ENCODE results near the gene SUMO1. TPM values are rescaled to one million over a fixed set of nuclear protein-coding genes. Genes with fewer than 3 reads are reported as not detected.

SUMO1 gene
- total RNA-seq, 4 donors from 2014 or later = 29.6 to 46.3 (median 35.1) TPM

GRCh38 chr2:202269585-202269984 lies 31.2 kb upstream of the SUMO1 start:
- no peak for TF ChIP-seq CTCF (IDR thresholded peaks at IDR 0.05)
- no peak for TF ChIP-seq POLR2A (IDR thresholded peaks at IDR 0.05)
- no peak overlapping the region for H3K4me3 ChIP-seq (ENCODE audit: low read depth, poor library complexity, severe bottlenecking)
- no peak for DNase-seq (ENCODE audit: low spot score in 2 of 2)
- intact Hi-C loops (cut with DNase I; ENCODE audit: low total_unique reads) = loop anchor here (5.0 kb wide), 1 partner anchor 187 kb away; no protein-coding TSS in a partner anchor
- WGBS, 2 donors = 69 to 73% methylated on average over 9 of the region's 9 CpGs

GRCh38 chr2:202267495-202267894 lies 29.1 kb upstream of the SUMO1 start:
- WGBS, 2 donors = 17 to 21% methylated on average over 9 of the region's 9 CpGs
- DNase-seq (ENCODE audit: low spot score in 2 of 2) = no peak

GRCh38 chr2:202265467-202266277 lies 27.3 kb upstream of the SUMO1 start, which contains the start of gene NOP58:
Gene NOP58, plus strand, starts transcription at chr2:202265763. Its CDS starts 179 bp downstream, at chr2:202265942.
- peak within 1 kb of the TSS; percentile 83 for H3K4me3 ChIP-seq (ENCODE audit: low read depth, poor library complexity, severe bottlenecking)
- intact Hi-C loops (cut with DNase I; ENCODE audit: low total_unique reads) = loop anchor here (5.0 kb wide), 1 partner anchor 183 kb away; no protein-coding TSS in a partner anchor
- 0 to 1% methylated on average over 54 of the region's 54 CpGs for WGBS, 2 donors
- TF ChIP-seq POLR2A (IDR thresholded peaks at IDR 0.05) (peak in 1 of 2 donors; percentile 90), CTCF (IDR thresholded peaks at IDR 0.05) (no peak)
- DNase-seq (ENCODE audit: low spot score in 2 of 2) = peak; percentile 94 to 98

More at GRCh38 chr2:202267495-202267894, 29.1 kb upstream of the SUMO1 start:
- intact Hi-C loops (cut with DNase I; ENCODE audit: low total_unique reads) = loop anchor here (5.0 kb wide), 1 partner anchor 185 kb away; no protein-coding TSS in a partner anchor
- no peak for TF ChIP-seq POLR2A (IDR thresholded peaks at IDR 0.05)
- no peak for TF ChIP-seq CTCF (IDR thresholded peaks at IDR 0.05)
- no peak overlapping the region for H3K4me3 ChIP-seq (ENCODE audit: low read depth, poor library complexity, severe bottlenecking)

- H3K4me3 ChIP-seq (ENCODE audit: low read depth, poor library complexity, severe bottlenecking) = no peak overlapping the region
- TF ChIP-seq POLR2A (IDR thresholded peaks at IDR 0.05) = no peak
- no peak for TF ChIP-seq CTCF (IDR thresholded peaks at IDR 0.05)
- 71 to 78% methylated on average over 4 of the region's 4 CpGs for WGBS, 2 donors
- intact Hi-C loops (cut with DNase I; ENCODE audit: low total_unique reads) = no loop called here
- DNase-seq (ENCODE audit: low spot score in 2 of 2) = no peak
Observed at GRCh38 chr2:202261531-202261930, 23.1 kb upstream of the SUMO1 start.

- no peak overlapping the region for H3K4me3 ChIP-seq (ENCODE audit: low read depth, poor library complexity, severe bottlenecking)
- no peak for DNase-seq (ENCODE audit: low spot score in 2 of 2)
- WGBS, 2 donors = 76 to 84% methylated on average over 5 of the region's 5 CpGs
- TF ChIP-seq CTCF (IDR thresholded peaks at IDR 0.05) (no peak), POLR2A (IDR thresholded peaks at IDR 0.05) (no peak)
- intact Hi-C loops (cut with DNase I; ENCODE audit: low total_unique reads) = no loop called here
Observed at GRCh38 chr2:202251494-202251893, 13.1 kb upstream of the SUMO1 start.

Data from lower leg skin (tissue), 4 donors.